ENCODE results near the gene TBX19. TPM values are rescaled to one million over a fixed set of nuclear protein-coding genes. Genes with fewer than 3 reads are reported as not detected.

Gene TBX19
- total RNA-seq, 1 donor from 2014 or later = 0.33 TPM

DNA sequence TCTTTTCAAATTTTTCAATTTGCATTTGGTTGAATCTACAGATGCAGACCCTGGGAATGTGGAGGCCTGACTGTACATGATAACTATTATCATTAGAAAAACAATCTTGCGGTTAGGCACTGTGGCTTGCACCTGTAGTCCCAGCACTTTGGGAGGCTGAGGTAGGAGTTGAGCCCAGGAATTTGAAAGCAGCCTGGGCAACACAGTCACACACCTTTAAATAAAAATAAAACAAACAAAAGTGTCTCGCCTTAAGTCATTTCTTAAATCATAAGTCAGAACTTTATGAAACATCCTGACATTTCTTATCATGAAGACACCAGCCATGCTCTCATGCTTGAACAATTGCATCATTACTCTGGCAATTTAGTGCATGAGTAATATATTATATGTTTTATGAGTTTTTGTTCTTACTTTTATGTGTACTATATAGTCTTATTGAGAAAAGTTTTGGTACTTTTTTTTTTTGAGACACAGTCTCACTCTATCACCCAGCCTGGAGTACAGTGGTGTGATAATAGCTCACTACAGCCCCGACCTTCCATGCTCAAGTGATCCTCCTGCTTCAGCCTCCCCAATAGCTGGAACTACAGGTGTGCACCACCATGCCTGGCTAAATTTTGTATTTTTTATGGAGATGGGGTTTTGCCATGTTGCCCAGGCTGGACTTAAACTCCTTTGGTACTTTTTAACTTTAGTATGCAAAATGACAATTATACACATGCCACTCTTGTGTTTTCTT, 7.8 kb downstream of the TBX19 start:
- intact Hi-C loops (cut with micrococcal nuclease) = no loop called here
- DNase-seq = no peak
- Histone ChIP-seq H3K27ac (replicated peaks) (no peak overlapping the region), H3K4me3 (no peak overlapping the region), H3K36me3 (no peaks in the 10 kb centered on the region), H3K4me1 (no peaks in the 10 kb centered on the region), H3K27me3 (ENCODE audit: low read depth) (no peaks in the 10 kb centered on the region), H3K9me3 (replicated peaks) (no peaks in the 10 kb centered on the region)
- TF ChIP-seq CTCF (IDR thresholded peaks at IDR 0.05; ENCODE audit: borderline replicate concordance) = no peak

- Histone ChIP-seq H3K27ac (replicated peaks) (no peak overlapping the region), H3K4me1 (no peaks in the 10 kb centered on the region), H3K4me3 (no peak overlapping the region), H3K27me3 (ENCODE audit: low read depth) (no peaks in the 10 kb centered on the region), H3K9me3 (replicated peaks) (no peaks in the 10 kb centered on the region), H3K36me3 (no peaks in the 10 kb centered on the region)
- TF ChIP-seq CTCF (IDR thresholded peaks at IDR 0.05; ENCODE audit: borderline replicate concordance) = no peak
- DNase-seq = no peak
- intact Hi-C loops (cut with micrococcal nuclease) = no loop called here
Observed at GRCh38 chr1:168291222-168291837, 10.7 kb downstream of the TBX19 start.

- no peaks in the 10 kb centered on the region for H3K27me3 ChIP-seq (ENCODE audit: low read depth)
- intact Hi-C loops (cut with micrococcal nuclease) = no loop called here
- H3K4me3 ChIP-seq = no peak overlapping the region
- H3K36me3 ChIP-seq = no peaks in the 10 kb centered on the region
- H3K27ac ChIP-seq (replicated peaks) = no peak overlapping the region
- no peak for DNase-seq
- no peak for TF ChIP-seq CTCF (IDR thresholded peaks at IDR 0.05; ENCODE audit: borderline replicate concordance)
- no peaks in the 10 kb centered on the region for H3K4me1 ChIP-seq
- H3K9me3 ChIP-seq (replicated peaks) = no peaks in the 10 kb centered on the region
Observed at GRCh38 chr1:168293356-168293755, 12.7 kb downstream of the TBX19 start.

DNA sequence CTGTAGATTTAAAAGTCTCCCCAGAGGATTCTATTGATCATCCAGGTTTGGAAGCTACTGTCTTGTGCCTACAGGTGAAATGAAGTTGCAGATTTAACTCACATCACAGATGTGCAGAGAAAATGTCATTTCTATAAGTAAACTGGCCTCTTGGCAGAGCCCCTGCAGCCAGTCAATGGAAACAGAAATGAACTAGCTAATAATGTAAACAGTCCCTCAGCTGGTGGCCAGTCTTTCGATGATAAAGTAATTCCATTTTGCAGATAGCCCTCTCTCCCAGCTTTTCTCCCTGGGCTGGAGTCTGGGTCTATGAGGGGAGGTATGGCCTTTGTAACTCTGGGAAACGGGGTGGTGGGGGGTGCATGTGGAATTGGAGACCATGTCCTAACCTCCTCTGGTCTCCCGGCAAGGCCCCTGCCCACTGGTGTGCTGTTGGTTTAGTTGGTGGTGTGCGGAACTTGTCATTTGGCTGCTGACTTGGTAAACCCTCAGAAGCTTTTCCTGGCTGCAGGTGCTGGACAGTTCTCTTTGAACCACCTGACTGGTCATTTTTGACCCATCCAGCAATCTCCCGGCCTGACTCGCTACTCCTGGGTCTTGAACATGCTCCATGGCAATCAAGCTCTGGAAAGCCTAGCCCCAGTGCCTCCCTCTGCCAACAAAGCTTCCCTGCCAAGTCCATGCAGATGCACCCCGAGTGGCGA, 14.9 kb downstream of the TBX19 start:
- H3K4me3 ChIP-seq = no peak overlapping the region
- intact Hi-C loops (cut with micrococcal nuclease) = no loop called here
- no peak for TF ChIP-seq CTCF (IDR thresholded peaks at IDR 0.05; ENCODE audit: borderline replicate concordance)
- no peaks in the 10 kb centered on the region for H3K9me3 ChIP-seq (replicated peaks)
- H3K4me1 ChIP-seq = no peaks in the 10 kb centered on the region
- no peaks in the 10 kb centered on the region for H3K36me3 ChIP-seq
- no peaks in the 10 kb centered on the region for H3K27me3 ChIP-seq (ENCODE audit: low read depth)
- no peak for DNase-seq
- H3K27ac ChIP-seq (replicated peaks) = no peak overlapping the region

DNA sequence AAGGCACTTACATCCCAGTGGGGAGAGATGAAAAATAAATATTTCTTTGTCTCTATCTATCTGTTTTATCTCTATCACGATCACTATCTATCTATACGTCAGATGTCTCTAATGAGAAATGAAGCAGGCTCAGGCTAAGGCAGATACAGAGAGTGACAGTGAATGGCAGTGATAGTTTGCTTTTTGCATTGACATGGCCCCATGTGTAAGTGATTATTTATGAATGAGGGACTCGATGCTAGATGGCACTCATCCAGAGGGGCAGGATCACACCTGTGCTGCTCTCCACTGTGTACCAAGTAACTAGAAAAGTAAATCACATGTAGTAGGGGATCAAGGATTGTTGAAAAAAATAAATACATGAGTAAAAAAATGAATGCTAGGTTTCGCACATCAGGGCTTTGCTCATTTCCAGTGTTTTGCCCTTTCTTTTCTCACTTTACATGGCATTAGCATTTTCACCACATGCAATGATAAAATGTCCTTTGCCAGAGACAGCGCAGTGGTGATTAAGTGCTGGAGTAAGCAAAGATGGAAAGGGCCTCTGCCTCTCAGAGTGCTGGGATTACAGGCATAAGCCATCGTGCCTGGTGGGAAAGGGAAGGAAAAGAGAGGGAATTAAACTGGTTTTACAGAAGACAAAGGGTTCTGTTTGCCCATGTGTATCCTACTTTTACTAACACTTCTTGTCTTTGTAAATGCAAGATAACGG, 16.5 kb downstream of the TBX19 start:
- no peaks in the 10 kb centered on the region for H3K27me3 ChIP-seq (ENCODE audit: low read depth)

More for the DNA sequence above, 16.5 kb downstream of the TBX19 start:
- no peak for TF ChIP-seq CTCF (IDR thresholded peaks at IDR 0.05; ENCODE audit: borderline replicate concordance)
- no peak for DNase-seq
- no peaks in the 10 kb centered on the region for H3K36me3 ChIP-seq
- H3K4me1 ChIP-seq = no peaks in the 10 kb centered on the region
- H3K4me3 ChIP-seq = no peak overlapping the region
- H3K27ac ChIP-seq (replicated peaks) = no peak overlapping the region
- no peaks in the 10 kb centered on the region for H3K9me3 ChIP-seq (replicated peaks)
- intact Hi-C loops (cut with micrococcal nuclease) = no loop called here

Measured in left ventricle myocardium inferior (tissue), 1 donor.